Ascending aorta (tissue), 2 donors: ENCODE measurements around the gene USF3. TPM values are rescaled to one million over a fixed set of nuclear protein-coding genes. Genes with fewer than 3 reads are reported as not detected.

ENCODE experiments used
- DNase-seq, 2 donors: peaks; one replicate each; pipeline ENCODE4 v3.0.0-alpha.2; 2019; ENCODE audit warnings: low spot score in 2 of 2
- H3K27ac ChIP-seq, 2 donors: fragments of 200-600 bp; sonication (generic); one replicate each; pipeline ENCODE4 v1.5.1; 2016 to 2017; ENCODE audit warnings: mild to moderate bottlenecking in 1 of 2
- H3K27me3 ChIP-seq: fragments of 200-600 bp; sonication (generic); one replicate; pipeline ENCODE4 v1.5.1; 2017
- H3K36me3 ChIP-seq, 2 donors: fragments of 200-600 bp; sonication (generic); one replicate each; pipeline ENCODE4 v1.5.1; 2016
- H3K4me1 ChIP-seq, 2 donors: fragments of 200-600 bp; sonication (generic); one replicate each; pipeline ENCODE4 v1.5.1; 2016 to 2017; ENCODE audit warnings: mild to moderate bottlenecking in 1 of 2
- H3K4me3 ChIP-seq, 2 donors: fragments of 200-600 bp; sonication (generic); one replicate each; pipeline ENCODE4 v1.5.1; 2016 to 2017; ENCODE audit warnings: mild to moderate bottlenecking in 1 of 2
- H3K9me3 ChIP-seq, 2 donors: fragments of 200-600 bp; sonication (generic); one replicate each; pipeline ENCODE4 v1.5.1; 2016
- intact Hi-C: fragments of 100-400 bp; cut with DNase I; formaldehyde crosslinking; loops from one replicate; pipeline ENCODE4 v1.15.1; 2023
- total RNA-seq: library from RNA; depleted of rRNA; stranded (reverse); fragments of >200 nt; gene quantifications from one replicate; pipeline ENCODE4 v1.1.0, GENCODE V29; 2016
- TF ChIP-seq, protein P1 (sequence below), 3 experiments: fragments of 200-600 bp in 2 of 3; fragments of 450-650 bp in 1 of 3; sonication (generic) in 2 of 3; IDR thresholded peaks; one replicate each; pipeline ENCODE4 v1.5.1; 2016 to 2019; ENCODE audit warnings: antibody characterized with exemption in 3 of 3, mild to moderate bottlenecking in 1 of 3, moderate library complexity in 1 of 3

USF3 gene
- total RNA-seq, 1 donor from 2014 or later: 16.1 TPM

DNA sequence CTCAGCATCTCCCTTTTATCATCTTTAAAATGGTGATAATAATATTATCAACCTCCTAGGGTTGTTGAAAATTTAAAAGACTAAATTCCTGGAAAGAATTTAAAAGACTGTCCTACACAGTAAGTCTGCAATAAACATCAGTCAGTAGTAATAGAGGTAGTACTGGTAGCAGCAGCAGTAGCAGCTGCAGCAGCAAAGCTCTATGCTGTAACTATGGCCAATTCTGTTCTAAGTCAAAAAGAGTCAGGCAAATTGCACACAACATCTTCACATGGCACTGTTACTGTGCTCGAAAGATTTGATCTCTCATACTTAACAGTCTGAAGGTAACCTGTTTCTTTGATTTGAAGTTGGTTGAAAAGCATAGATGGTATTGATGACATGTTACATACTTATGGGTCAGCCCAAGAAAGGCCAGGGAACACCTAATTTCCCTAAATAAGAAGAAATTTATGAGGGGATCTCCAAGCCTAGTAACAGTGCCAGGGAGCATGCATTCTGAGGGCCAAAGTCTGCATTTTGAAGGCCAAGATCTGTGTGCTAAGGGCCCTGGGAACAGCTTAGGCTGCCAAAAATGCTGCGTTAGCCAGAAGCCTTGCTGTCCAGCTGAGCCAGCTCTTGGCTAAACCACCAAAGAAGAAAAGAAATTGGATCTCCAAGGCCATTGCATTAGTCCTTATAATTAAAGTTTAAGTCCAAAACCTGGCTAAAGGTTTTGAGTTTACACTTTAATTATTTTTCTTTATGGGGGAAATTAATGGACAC, 95.8 kb downstream of the USF3 start:
- intact Hi-C loops: no loop called here

More for the DNA sequence above, 95.8 kb downstream of the USF3 start:
- Histone ChIP-seq H3K36me3 (no peaks in the 10 kb centered on the region), H3K4me1 (no peaks in the 10 kb centered on the region), H3K4me3 (no peak overlapping the region), H3K27me3 (no peaks in the 10 kb centered on the region), H3K9me3 (no peaks in the 10 kb centered on the region), H3K27ac (no peak overlapping the region)
- TF ChIP-seq, protein P1, sequence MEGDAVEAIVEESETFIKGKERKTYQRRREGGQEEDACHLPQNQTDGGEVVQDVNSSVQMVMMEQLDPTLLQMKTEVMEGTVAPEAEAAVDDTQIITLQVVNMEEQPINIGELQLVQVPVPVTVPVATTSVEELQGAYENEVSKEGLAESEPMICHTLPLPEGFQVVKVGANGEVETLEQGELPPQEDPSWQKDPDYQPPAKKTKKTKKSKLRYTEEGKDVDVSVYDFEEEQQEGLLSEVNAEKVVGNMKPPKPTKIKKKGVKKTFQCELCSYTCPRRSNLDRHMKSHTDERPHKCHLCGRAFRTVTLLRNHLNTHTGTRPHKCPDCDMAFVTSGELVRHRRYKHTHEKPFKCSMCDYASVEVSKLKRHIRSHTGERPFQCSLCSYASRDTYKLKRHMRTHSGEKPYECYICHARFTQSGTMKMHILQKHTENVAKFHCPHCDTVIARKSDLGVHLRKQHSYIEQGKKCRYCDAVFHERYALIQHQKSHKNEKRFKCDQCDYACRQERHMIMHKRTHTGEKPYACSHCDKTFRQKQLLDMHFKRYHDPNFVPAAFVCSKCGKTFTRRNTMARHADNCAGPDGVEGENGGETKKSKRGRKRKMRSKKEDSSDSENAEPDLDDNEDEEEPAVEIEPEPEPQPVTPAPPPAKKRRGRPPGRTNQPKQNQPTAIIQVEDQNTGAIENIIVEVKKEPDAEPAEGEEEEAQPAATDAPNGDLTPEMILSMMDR (IDR thresholded peaks at IDR 0.05): no peak
- no peak for DNase-seq

Other genes starting within 250 kb of the USF3 start
- gene SPICE1, start 181.5 kb downstream of the USF3 start, total RNA-seq: 12.8 TPM
- not detected for gene SIDT1, start 164.1 kb downstream of the USF3 start, total RNA-seq
- 56.0 TPM for gene NAA50, start 49.6 kb upstream of the USF3 start, total RNA-seq
- 18.3 TPM for gene ATP6V1A, start 50.4 kb upstream of the USF3 start, total RNA-seq
- 0.21 TPM for gene GRAMD1C, start 142.1 kb upstream of the USF3 start, total RNA-seq